Activated naive CD4-positive, alpha-beta T cell treated with anti-CD3 and anti-CD28 coated beads for 36 hours (primary cell): ENCODE data around the gene SPEM3. TPM values are rescaled to one million over a fixed set of nuclear protein-coding genes. Genes with fewer than 3 reads are reported as not detected.

Experiments
- CTCF ChIA-PET: fragments of 350-600 bp; sonication (Branson Sonifier 250); formaldehyde crosslinking; loops from one replicate; lab custom pipeline; 2021; ENCODE audit warnings: antibody characterized with exemption; lab: Charles Lee
- DNase-seq: peaks from one replicate; pipeline ENCODE4 v3.0.0-alpha.2; 2020
- H3K27ac Mint-ChIP-seq: one replicate; pipeline ENCODE4 v1.8.0; 2021; ENCODE audit warnings: mild to moderate bottlenecking, mixed read lengths
- H3K27me3 Mint-ChIP-seq: one replicate; pipeline ENCODE4 v1.8.0; 2021; ENCODE audit warnings: low read depth, mixed read lengths
- H3K36me3 Mint-ChIP-seq: one replicate; pipeline ENCODE4 v1.8.0; 2021; ENCODE audit warnings: low read depth, mixed read lengths
- H3K4me1 Mint-ChIP-seq: one replicate; pipeline ENCODE4 v1.8.0; 2021; ENCODE audit warnings: low read depth, mixed read lengths
- H3K4me3 Mint-ChIP-seq: one replicate; pipeline ENCODE4 v1.8.0; 2021; ENCODE audit warnings: mild to moderate bottlenecking, moderate library complexity, mixed read lengths
- H3K9me3 Mint-ChIP-seq: one replicate; pipeline ENCODE4 v1.8.0; 2021; ENCODE audit warnings: mixed read lengths
- intact Hi-C: fragments of 100-400 bp; cut with micrococcal nuclease; formaldehyde crosslinking; loops from one replicate; pipeline ENCODE4 v1.15.1; 2023
- total RNA-seq, 2 experiments: library from RNA; stranded (reverse); gene quantifications; one replicate each; pipeline ENCODE4 v1.2.3, GENCODE V29; 2021

The SPEM3 gene
- total RNA-seq, 2 experiments from 2014 or later = not detected

DNA sequence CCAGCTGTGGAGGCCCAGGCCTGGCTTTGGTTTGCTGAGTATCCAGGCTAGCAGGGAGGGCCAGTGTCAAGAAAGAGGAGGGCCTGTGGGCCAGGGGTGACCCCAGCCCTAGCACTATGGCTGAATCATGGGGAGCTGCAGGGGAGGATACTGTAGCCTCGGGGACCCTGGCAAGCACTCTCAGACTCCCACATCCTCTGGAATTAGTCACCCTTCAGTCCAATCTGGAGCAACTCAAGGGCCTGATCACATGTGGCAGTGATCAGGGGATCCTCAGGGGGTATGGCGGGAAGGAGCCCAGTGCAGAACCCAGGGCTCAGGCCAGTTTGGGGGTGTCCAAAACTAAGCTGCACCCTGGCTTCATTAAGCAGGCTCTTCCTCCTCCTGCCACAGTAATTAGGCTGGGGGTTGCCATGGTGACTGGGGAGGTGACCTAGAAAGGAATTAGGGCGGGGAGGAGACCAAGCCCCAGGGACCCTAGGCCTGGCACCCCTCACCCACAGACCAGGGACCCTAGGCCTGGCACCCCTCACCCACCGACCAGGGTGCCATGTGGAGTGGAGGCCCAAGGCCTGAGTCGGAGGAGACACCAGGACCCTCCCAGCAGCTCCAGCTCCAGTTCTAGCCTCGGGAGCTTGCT lies 15.2 kb upstream of the SPEM3 start:
- Mint-ChIP-seq H3K9me3 (no peaks in the 10 kb centered on the region), H3K36me3 (no peaks in the 10 kb centered on the region), H3K4me1 (no peaks in the 10 kb centered on the region), H3K27ac (no peak overlapping the region), H3K27me3 (no peaks in the 10 kb centered on the region), H3K4me3 (no peak overlapping the region)
- intact Hi-C loops = no loop called here
- CTCF ChIA-PET = interaction anchor here (1.4 kb wide), 1 partner anchor 23 kb away, joined by 4 read pairs; no protein-coding TSS in a partner anchor
- no peak for DNase-seq

DNA sequence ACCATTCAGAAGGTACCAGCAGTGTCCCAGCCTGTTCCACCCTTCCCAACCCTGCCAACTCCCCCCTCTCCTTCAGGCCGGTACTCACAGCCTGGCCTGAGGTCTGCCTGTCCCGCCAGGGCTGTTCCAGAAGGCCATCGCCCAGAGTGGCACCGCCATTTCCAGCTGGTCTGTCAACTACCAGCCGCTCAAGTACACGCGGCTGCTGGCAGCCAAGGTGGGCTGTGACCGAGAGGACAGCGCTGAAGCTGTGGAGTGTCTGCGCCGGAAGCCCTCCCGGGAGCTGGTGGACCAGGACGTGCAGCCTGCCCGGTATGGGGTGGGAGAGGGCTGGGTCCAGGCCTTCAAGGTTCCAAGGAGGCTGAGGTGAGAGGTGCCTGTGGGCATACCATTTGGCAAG lies 13.8 kb upstream of the SPEM3 start:
- no peak overlapping the region for H3K27ac Mint-ChIP-seq
- H3K9me3 Mint-ChIP-seq = no peaks in the 10 kb centered on the region
- no peaks in the 10 kb centered on the region for H3K36me3 Mint-ChIP-seq
- intact Hi-C loops = no loop called here
- no peak overlapping the region for H3K4me3 Mint-ChIP-seq
- H3K27me3 Mint-ChIP-seq = no peaks in the 10 kb centered on the region
- no peaks in the 10 kb centered on the region for H3K4me1 Mint-ChIP-seq
- no peak for DNase-seq
- CTCF ChIA-PET = no interaction called here

DNA sequence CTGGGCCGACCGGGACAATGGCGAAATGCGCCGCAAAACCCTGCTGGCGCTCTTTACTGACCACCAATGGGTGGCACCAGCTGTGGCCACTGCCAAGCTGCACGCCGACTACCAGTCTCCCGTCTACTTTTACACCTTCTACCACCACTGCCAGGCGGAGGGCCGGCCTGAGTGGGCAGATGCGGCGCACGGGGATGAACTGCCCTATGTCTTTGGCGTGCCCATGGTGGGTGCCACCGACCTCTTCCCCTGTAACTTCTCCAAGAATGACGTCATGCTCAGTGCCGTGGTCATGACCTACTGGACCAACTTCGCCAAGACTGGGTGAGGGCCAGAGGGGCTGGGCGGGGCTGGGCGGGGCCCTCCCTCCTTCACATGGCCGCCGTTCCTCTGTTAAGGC lies 12.9 kb upstream of the SPEM3 start:
- Mint-ChIP-seq H3K4me1 (no peaks in the 10 kb centered on the region), H3K27me3 (no peaks in the 10 kb centered on the region), H3K4me3 (no peak overlapping the region), H3K9me3 (no peaks in the 10 kb centered on the region), H3K36me3 (no peaks in the 10 kb centered on the region), H3K27ac (no peak overlapping the region)
- no peak for DNase-seq
- intact Hi-C loops = no loop called here
- CTCF ChIA-PET = no interaction called here

GRCh38 chr17:7416323-7416722 lies 12.3 kb upstream of the SPEM3 start:
- no peak overlapping the region for H3K4me3 Mint-ChIP-seq
- no peaks in the 10 kb centered on the region for H3K36me3 Mint-ChIP-seq
- no peaks in the 10 kb centered on the region for H3K9me3 Mint-ChIP-seq
- CTCF ChIA-PET = no interaction called here
- intact Hi-C loops = no loop called here
- no peaks in the 10 kb centered on the region for H3K4me1 Mint-ChIP-seq
- H3K27ac Mint-ChIP-seq = no peak overlapping the region
- no peaks in the 10 kb centered on the region for H3K27me3 Mint-ChIP-seq
- no peak for DNase-seq

DNA sequence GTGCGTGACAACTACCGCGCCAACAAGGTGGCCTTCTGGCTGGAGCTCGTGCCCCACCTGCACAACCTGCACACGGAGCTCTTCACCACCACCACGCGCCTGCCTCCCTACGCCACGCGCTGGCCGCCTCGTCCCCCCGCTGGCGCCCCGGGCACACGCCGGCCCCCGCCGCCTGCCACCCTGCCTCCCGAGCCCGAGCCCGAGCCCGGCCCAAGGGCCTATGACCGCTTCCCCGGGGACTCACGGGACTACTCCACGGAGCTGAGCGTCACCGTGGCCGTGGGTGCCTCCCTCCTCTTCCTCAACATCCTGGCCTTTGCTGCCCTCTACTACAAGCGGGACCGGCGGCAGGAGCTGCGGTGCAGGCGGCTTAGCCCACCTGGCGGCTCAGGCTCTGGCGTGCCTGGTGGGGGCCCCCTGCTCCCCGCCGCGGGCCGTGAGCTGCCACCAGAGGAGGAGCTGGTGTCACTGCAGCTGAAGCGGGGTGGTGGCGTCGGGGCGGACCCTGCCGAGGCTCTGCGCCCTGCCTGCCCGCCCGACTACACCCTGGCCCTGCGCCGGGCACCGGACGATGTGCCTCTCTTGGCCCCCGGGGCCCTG lies 11.5 kb upstream of the SPEM3 start:
- no peak overlapping the region for H3K27ac Mint-ChIP-seq
- H3K9me3 Mint-ChIP-seq = no peaks in the 10 kb centered on the region
- no peaks in the 10 kb centered on the region for H3K27me3 Mint-ChIP-seq
- CTCF ChIA-PET = no interaction called here
- intact Hi-C loops = no loop called here
- DNase-seq = no peak
- H3K4me1 Mint-ChIP-seq = no peaks in the 10 kb centered on the region
- H3K4me3 Mint-ChIP-seq = no peak overlapping the region
- H3K36me3 Mint-ChIP-seq = no peaks in the 10 kb centered on the region

DNA sequence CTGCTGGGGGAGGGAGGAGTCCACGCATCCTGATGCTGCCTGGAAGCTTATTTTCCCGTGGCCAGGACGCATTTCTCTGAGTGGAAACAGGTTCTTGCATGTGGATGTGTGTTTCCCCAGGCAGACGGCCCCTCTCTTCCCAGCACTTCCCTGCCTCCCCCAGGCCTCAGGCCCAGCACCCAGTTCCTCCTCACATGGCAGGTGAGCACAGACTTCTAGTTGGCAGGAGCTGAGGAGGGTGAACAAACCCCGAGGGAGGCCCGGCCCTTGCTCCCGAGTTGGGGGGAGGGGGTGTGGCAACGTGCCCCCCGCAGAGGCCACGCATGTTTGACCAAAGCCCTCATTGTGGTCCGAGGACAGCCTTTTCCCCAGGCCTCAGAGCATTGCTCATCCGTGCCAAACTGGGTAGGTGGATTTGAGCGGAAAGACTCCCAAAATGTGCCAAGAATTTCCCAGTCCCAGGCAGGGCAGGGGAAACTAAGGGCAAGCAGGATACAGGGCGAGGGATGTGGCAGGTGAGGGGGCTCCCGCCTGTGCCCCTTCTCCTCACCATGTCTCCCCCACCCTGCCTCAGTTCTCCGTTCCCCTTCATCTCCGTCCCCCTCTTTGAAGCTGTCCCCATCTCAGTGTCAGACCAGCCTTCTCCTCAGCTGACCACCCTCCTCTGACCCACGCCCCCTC lies 10.0 kb upstream of the SPEM3 start:
- Mint-ChIP-seq H3K27me3 (no peaks in the 10 kb centered on the region), H3K27ac (no peak overlapping the region), H3K4me1 (no peaks in the 10 kb centered on the region), H3K9me3 (no peaks in the 10 kb centered on the region), H3K36me3 (no peaks in the 10 kb centered on the region), H3K4me3 (no peak overlapping the region)
- intact Hi-C loops = no loop called here
- no peak for DNase-seq
- CTCF ChIA-PET = interaction anchor here (1.1 kb wide), 1 partner anchor 18 kb away, joined by 3 read pairs; no protein-coding TSS in a partner anchor

GRCh38 chr17:7419819-7420610 lies 8.6 kb upstream of the SPEM3 start, which contains the start of gene SPEM1:
Gene SPEM1 (plus strand): TSS chr17:7420324. CDS start chr17:7420385, 61 bp downstream.
- Mint-ChIP-seq H3K27me3 (no peaks in the 10 kb centered on the region), H3K4me3 (no peak within 1 kb of the TSS), H3K27ac (no peak within 1 kb of the TSS), H3K9me3 (no peaks in the 10 kb centered on the region), H3K36me3 (no peaks in the 10 kb centered on the region), H3K4me1 (no peaks in the 10 kb centered on the region)
- intact Hi-C loops = no loop called here
- CTCF ChIA-PET = interaction anchor here (1.1 kb wide), 1 partner anchor 16 kb away, joined by 3 read pairs; no protein-coding TSS in a partner anchor
- DNase-seq = no peak

DNA sequence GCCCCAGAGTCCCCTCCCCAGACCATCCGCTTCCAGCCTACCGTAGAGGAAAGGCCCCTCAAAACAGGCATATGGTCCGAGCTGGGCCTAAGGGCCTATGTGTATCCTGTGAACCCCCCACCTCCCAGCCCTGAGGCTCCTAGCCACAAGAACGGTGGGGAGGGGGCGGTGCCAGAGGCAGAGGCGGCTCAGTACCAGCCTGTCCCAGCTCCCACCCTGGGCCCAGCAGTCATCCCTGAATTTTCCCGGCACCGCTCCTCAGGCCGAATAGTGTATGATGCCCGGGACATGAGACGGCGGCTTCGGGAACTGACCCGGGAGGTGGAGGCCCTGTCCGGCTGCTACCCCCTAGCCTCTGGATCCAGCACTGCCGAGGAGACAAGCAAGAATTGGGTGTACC lies 7.5 kb upstream of the SPEM3 start:
- Mint-ChIP-seq H3K4me1 (no peaks in the 10 kb centered on the region), H3K27ac (no peak overlapping the region), H3K36me3 (no peaks in the 10 kb centered on the region), H3K9me3 (no peaks in the 10 kb centered on the region), H3K27me3 (no peaks in the 10 kb centered on the region), H3K4me3 (no peak overlapping the region)
- no peak for DNase-seq
- intact Hi-C loops = no loop called here
- CTCF ChIA-PET = no interaction called here

- intact Hi-C loops = no loop called here
- Mint-ChIP-seq H3K9me3 (no peaks in the 10 kb centered on the region), H3K27me3 (no peaks in the 10 kb centered on the region), H3K4me1 (no peaks in the 10 kb centered on the region), H3K36me3 (no peaks in the 10 kb centered on the region), H3K27ac (no peak overlapping the region), H3K4me3 (no peak overlapping the region)
- CTCF ChIA-PET = interaction anchor here (0.5 to 1.3 kb wide), 2 partner anchors 11 to 68 kb away, joined by 3 read pairs; no protein-coding TSS in a partner anchor
- DNase-seq = no peak
Measured at GRCh38 chr17:7423679-7424078, 5.0 kb upstream of the SPEM3 start.

GRCh38 chr17:7425316-7425715 lies 3.3 kb upstream of the SPEM3 start, which contains the start of gene SPEM2:
Gene SPEM2 (plus strand): TSS chr17:7425616. CDS start chr17:7425689, 73 bp downstream.
- Mint-ChIP-seq H3K4me1 (no peaks in the 10 kb centered on the region), H3K27ac (no peak within 1 kb of the TSS), H3K36me3 (no peaks in the 10 kb centered on the region), H3K27me3 (no peaks in the 10 kb centered on the region), H3K9me3 (no peaks in the 10 kb centered on the region), H3K4me3 (no peak within 1 kb of the TSS)
- no peak for DNase-seq
- intact Hi-C loops = no loop called here
- CTCF ChIA-PET = interaction anchor here (0.8 kb wide), 2 partner anchors 10 to 12 kb away, joined by 4 to 5 read pairs; partner anchors contain the start of gene TMEM102

DNA sequence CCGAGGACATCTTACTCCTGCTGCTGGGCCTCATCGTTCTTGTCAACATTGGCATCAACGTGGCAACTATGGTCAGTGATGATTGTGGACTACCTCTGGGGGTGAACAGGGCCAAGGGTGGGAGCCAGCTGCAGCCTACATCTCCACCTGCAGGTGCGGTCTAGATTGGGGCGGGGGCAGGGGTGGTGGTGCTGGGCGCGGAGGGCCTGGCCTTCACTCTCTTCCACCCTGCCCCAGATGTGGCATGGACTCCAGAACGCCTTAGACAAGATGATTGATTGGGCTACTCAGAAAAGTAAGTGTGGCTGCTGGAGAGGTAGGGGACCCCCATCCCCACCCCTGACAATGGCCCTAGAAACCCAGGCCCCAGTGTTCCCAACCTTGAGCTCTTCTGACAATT lies 2.9 kb upstream of the SPEM3 start:
- no peak overlapping the region for H3K4me3 Mint-ChIP-seq
- intact Hi-C loops = no loop called here
- no peak overlapping the region for H3K27ac Mint-ChIP-seq
- no peak for DNase-seq
- CTCF ChIA-PET = interaction anchor here (0.8 kb wide), 1 partner anchor 9 kb away, joined by 5 read pairs; the partner anchor contains the start of gene TMEM102
- H3K9me3 Mint-ChIP-seq = no peaks in the 10 kb centered on the region
- no peaks in the 10 kb centered on the region for H3K4me1 Mint-ChIP-seq
- H3K36me3 Mint-ChIP-seq = no peaks in the 10 kb centered on the region
- no peaks in the 10 kb centered on the region for H3K27me3 Mint-ChIP-seq
